HG03378 (cell line): ENCODE measurements around the gene PRICKLE3.
"Not testable (repeated sequence)": the region's sequence is repeated elsewhere in the genome, so short reads cannot be mapped to it uniquely, and the experiment has no call there.

Experiments
- ATAC-seq: cut with Tn5 transposase; IDR thresholded peaks from one replicate; pipeline ENCODE4 v1.9.1; 2021; ENCODE audit warnings: mild to moderate bottlenecking, moderate library complexity; ENCODE audit not compliant: unreplicated experiment

The PRICKLE3 gene

DNA sequence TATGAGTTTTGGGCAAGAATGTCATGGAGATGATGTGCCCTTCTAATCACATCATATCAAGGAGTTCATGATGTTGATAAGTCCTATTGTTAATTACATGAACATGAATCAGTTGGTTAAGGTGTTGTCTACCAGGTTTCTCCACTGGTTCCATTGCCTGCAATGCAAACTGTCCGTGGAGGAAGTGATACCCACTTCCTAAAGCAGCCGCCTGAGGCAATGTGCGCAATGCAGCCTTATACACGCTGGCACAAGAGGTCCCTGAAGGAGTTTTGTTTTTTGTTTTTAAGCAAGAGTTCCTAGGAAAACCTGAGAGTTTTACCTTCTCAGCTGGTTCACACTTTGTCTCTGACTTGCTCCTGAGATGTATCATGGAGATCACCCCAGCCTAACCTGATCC, 56.7 kb downstream of the PRICKLE3 start:
- no peak for ATAC-seq

DNA sequence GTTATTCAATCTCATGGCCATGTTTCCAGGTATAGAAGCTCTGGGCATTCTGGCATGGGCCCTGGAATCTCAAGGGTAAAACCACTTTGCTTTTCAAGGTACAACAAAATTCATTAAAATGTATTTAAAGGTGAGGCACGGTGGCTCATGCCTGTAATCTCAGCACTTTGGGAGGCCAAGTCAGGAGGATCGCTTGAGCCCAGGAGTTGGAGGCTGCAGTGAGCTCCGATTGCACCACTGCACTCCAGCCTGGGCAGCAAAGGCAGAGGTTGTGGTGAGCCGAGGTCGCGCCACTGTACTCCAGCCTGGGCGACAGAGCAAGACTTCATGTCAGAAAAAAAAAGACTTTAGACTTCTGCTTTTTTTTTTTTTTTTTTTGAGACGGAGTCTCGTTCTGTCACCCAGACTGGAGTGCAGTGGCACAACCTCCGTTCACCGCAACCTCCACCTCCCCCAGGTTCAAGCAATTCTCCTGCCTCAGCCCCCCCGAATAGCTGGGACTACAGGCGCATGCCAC, 58.4 kb downstream of the PRICKLE3 start:
- ATAC-seq = not testable (repeated sequence)
